Esophagus muscularis mucosa (tissue), 4 donors: ENCODE data around the gene FAM107B. TPM values are rescaled to one million over a fixed set of nuclear protein-coding genes. Genes with fewer than 3 reads are reported as not detected.

Experiments
- DNase-seq: peaks from one replicate; pipeline ENCODE4 v3.0.0-alpha.2; 2017; ENCODE audit errors: extremely low spot score
- H3K27ac ChIP-seq, 4 donors: fragments of 200-600 bp; sonication (generic); replicated peaks in 1 of 4; 1 replicate in 3 of 4; 2 replicates in 1 of 4; pipeline ENCODE4 v1.5.1; 2016 to 2019; ENCODE audit warnings: mild to moderate bottlenecking in 1 of 4
- H3K27me3 ChIP-seq, 4 donors: fragments of 200-600 bp; sonication (generic); one replicate each; pipeline versions ENCODE4 v1.5.1 to v1.6.0; 2016 to 2019
- H3K36me3 ChIP-seq, 4 donors: fragments of 200-600 bp; sonication (generic); one replicate each; pipeline ENCODE4 v1.5.1; 2016 to 2019
- H3K4me1 ChIP-seq, 4 donors: fragments of 200-600 bp; sonication (generic); one replicate each; pipeline ENCODE4 v1.5.1; 2016 to 2019
- H3K4me3 ChIP-seq, 4 donors: fragments of 200-600 bp; sonication (generic); 1 replicate in 2 of 4; 2 replicates in 2 of 4; pipeline ENCODE4 v1.5.1; 2016 to 2019; ENCODE audit warnings: mild to moderate bottlenecking in 4 of 4, moderate library complexity in 1 of 4
- H3K9me3 ChIP-seq, 4 donors: fragments of 200-600 bp; sonication (generic); 1 replicate in 3 of 4; 2 replicates in 1 of 4; pipeline ENCODE4 v1.5.1; 2016 to 2019
- EP300 ChIP-seq: sonication (generic); formaldehyde crosslinking; IDR thresholded peaks from one replicate; pipeline ENCODE4 v1.6.1; 2017; ENCODE audit warnings: antibody characterized with exemption
- POLR2A ChIP-seq: fragments of 450-650 bp; IDR thresholded peaks from one replicate; pipeline ENCODE4 v1.6.1; 2017; ENCODE audit warnings: antibody characterized with exemption, moderate library complexity, mild to moderate bottlenecking, low read depth
- POLR2AphosphoS5 ChIP-seq, 2 donors: sonication (generic); formaldehyde crosslinking; IDR thresholded peaks; one replicate each; pipeline ENCODE4 v1.6.1; 2017; ENCODE audit warnings: antibody characterized with exemption in 2 of 2
- WGBS: methylation state at CpG from one replicate; pipeline ENCODE4 v1.1.5; 2018; 5-methylcytosine and 5-hydroxymethylcytosine counted together
- intact Hi-C: fragments of 100-400 bp; cut with DNase I; formaldehyde crosslinking; loops from one replicate; pipeline ENCODE4 v1.15.1; 2023
- total RNA-seq, 4 donors: library from RNA; depleted of rRNA; stranded (reverse); fragments of >200 nt; gene quantifications; one replicate each; pipeline versions ENCODE4 v1.1.0 to v1.2.1, GENCODE V29; 2016
- TF ChIP-seq, protein P1 (sequence below), 3 experiments: fragments of 200-600 bp in 2 of 3; fragments of 450-650 bp in 1 of 3; sonication (generic) in 2 of 3; IDR thresholded peaks; one replicate each; pipeline ENCODE4 v1.5.1; 2017 to 2019; ENCODE audit warnings: antibody characterized with exemption in 3 of 3, mild to moderate bottlenecking in 2 of 3, moderate library complexity in 1 of 3

The FAM107B gene
- total RNA-seq, 4 donors from 2014 or later: 7.5 to 14.1 (median 9.4) TPM

DNA sequence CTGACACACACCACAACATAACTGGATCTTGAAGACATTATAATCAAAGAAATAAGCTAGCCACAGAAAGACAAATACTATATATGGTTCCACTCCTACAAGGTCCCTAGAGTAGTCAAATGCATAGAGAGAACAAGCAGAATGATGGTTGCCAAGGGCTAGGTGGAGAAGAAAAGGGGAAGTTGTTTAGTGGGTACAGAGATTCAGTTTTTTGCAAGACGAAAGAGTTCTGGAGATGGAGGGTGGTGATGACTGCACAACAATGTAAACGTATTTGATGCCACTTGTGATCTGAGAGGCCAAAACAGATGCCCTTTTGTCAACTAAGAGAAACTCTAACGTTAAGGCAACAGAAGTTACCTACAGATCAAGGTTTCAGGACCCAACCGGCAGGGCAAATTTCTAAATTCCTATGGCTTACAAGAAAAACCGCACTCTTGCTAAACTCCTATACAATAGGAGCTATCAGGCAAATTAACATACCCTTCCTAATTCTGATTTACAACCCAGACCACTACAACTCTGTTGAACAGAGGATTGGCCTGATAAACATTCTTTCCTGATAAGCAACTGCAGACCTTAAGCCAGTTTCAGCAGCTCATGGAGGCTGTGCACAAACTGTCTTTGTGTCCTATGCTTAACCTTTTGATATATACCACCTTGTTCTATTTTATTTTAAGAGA lies 69.0 kb downstream of the FAM107B start:
- DNase-seq: no peak
- TF ChIP-seq POLR2A: no peak
- TF ChIP-seq EP300: no peak
- TF ChIP-seq, protein P1, sequence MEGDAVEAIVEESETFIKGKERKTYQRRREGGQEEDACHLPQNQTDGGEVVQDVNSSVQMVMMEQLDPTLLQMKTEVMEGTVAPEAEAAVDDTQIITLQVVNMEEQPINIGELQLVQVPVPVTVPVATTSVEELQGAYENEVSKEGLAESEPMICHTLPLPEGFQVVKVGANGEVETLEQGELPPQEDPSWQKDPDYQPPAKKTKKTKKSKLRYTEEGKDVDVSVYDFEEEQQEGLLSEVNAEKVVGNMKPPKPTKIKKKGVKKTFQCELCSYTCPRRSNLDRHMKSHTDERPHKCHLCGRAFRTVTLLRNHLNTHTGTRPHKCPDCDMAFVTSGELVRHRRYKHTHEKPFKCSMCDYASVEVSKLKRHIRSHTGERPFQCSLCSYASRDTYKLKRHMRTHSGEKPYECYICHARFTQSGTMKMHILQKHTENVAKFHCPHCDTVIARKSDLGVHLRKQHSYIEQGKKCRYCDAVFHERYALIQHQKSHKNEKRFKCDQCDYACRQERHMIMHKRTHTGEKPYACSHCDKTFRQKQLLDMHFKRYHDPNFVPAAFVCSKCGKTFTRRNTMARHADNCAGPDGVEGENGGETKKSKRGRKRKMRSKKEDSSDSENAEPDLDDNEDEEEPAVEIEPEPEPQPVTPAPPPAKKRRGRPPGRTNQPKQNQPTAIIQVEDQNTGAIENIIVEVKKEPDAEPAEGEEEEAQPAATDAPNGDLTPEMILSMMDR (IDR thresholded peaks at IDR 0.05): no peak
- no peak for TF ChIP-seq POLR2AphosphoS5 (IDR thresholded peaks at IDR 0.05)

DNA sequence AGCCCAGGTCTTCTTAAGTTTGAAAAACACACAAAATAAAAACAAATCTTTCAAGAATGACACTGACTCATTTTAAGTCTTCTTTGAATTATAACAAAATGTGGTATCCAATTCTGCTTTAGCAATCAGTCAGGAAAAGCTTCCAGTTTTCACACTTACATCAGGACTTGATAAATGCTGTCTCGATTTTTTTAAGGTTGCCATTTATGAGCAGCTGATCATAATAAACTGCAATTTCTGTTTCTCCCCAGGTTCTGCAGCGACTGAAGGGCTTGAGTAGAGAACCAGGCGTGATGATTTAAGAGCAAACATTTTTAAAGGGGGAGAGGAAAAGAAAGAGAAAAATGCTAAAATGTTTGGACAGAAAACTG lies 71.1 kb downstream of the FAM107B start:
- WGBS: 90% methylated on average over 3 of the region's 3 CpGs
- TF ChIP-seq POLR2AphosphoS5 (IDR thresholded peaks at IDR 0.05) (no peak), POLR2A (no peak), EP300 (no peak)
- TF ChIP-seq, protein P1 (IDR thresholded peaks at IDR 0.05): no peak

More for the DNA sequence above, 69.0 kb downstream of the FAM107B start:
- Histone ChIP-seq H3K9me3 (no peaks in the 10 kb centered on the region), H3K4me1 (no peaks in the 10 kb centered on the region), H3K36me3 (no peaks in the 10 kb centered on the region), H3K4me3 (no peak overlapping the region), H3K27ac (no peak overlapping the region), H3K27me3 (no peaks in the 10 kb centered on the region)
- intact Hi-C loops: no loop called here
- WGBS: 60% methylated on average over 5 of the region's 5 CpGs

DNA sequence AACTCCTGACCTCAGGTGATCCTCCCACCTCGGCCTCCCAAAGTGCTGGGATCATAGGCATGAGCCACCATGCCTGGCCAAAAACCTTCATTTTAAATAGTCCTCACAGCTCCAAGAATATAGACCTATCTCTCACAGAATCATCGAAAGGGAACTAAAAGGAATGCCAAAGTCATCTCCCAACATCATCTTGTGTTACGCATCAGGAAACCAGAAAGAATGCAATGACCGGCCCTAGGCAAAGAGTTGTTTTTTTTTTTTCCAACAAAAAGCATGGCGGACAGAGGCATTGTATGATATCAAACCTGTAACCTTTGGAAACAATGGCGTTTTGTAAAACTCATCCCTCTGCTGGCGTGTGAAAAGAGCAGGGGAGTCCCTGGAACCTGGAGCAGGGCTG lies 73.2 kb downstream of the FAM107B start:
- intact Hi-C loops: no loop called here
- 90% methylated on average over 7 of the region's 7 CpGs for WGBS
- H3K27me3 ChIP-seq: no peaks in the 10 kb centered on the region
- no peak for TF ChIP-seq POLR2AphosphoS5 (IDR thresholded peaks at IDR 0.05)
- TF ChIP-seq, protein P1 (IDR thresholded peaks at IDR 0.05): no peak
- no peak for TF ChIP-seq POLR2A
- TF ChIP-seq EP300: no peak
- no peaks in the 10 kb centered on the region for H3K9me3 ChIP-seq
- H3K4me3 ChIP-seq: no peak overlapping the region
- no peak overlapping the region for H3K27ac ChIP-seq
- H3K36me3 ChIP-seq: no peaks in the 10 kb centered on the region
- H3K4me1 ChIP-seq: peaks cover 0 to 5% (median 0%) of the 10 kb centered on the region in 4 donors
- no peak for DNase-seq

More for the DNA sequence above, 71.1 kb downstream of the FAM107B start:
- H3K36me3 ChIP-seq: no peaks in the 10 kb centered on the region
- no peak overlapping the region for H3K27ac ChIP-seq
- no peak for DNase-seq
- intact Hi-C loops: no loop called here
- H3K4me3 ChIP-seq: no peak overlapping the region
- no peaks in the 10 kb centered on the region for H3K27me3 ChIP-seq
- no peaks in the 10 kb centered on the region for H3K9me3 ChIP-seq
- H3K4me1 ChIP-seq: no peaks in the 10 kb centered on the region

DNA sequence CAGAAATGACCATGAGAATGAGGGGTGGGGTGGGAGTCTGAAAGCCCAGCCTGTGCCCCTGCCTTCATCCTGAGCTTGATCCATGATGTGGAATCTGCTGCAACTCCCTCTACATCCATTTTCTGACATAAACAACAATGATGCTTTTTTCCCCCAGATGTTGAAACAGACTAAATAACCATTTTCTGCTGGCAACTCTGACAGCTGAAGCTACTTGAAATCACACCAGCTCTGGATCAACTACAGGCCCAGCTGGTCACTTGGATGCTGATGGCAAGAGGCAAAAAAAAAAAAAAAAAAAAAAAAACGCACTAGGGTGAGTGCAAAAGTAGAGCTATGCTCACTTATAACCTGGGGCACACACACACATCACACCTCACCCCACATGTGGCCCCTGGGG lies 74.2 kb downstream of the FAM107B start:
- Histone ChIP-seq H3K9me3 (no peaks in the 10 kb centered on the region), H3K36me3 (no peaks in the 10 kb centered on the region), H3K27me3 (no peaks in the 10 kb centered on the region), H3K27ac (no peak overlapping the region), H3K4me1 (peaks cover 0 to 5% (median 0%) of the 10 kb centered on the region in 4 donors), H3K4me3 (no peak overlapping the region)
- intact Hi-C loops: no loop called here
- no peak for DNase-seq
- TF ChIP-seq EP300 (no peak), POLR2A (no peak), POLR2AphosphoS5 (IDR thresholded peaks at IDR 0.05) (no peak)
- TF ChIP-seq, protein P1 (IDR thresholded peaks at IDR 0.05): no peak
- WGBS: 50% methylated on average over 1 of the region's 1 CpG

DNA sequence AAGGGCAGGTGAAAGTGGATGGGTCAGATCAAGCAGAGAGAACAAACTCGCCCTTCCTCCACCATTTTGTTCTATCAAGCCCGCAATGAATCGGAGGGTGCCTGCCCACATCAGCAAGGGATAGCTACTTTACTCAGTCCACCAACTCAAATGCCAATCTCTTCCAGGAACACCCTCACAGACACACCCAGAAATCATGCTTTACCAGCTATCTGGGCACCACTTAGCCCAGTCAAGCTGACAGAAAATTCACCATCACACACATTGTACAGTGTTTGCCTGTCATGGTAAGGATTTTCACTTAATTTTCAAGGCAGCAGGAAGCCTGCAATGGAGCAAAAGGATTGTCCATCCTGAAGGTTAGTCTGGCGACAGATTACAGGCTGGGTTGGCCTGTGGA lies 75.2 kb downstream of the FAM107B start:
- Histone ChIP-seq H3K9me3 (no peaks in the 10 kb centered on the region), H3K36me3 (no peaks in the 10 kb centered on the region), H3K27me3 (no peaks in the 10 kb centered on the region), H3K27ac (no peak overlapping the region), H3K4me3 (no peak overlapping the region), H3K4me1 (peaks cover 0 to 5% (median 0%) of the 10 kb centered on the region in 4 donors)
- WGBS: 100% methylated on average over 4 of the region's 4 CpGs
- no peak for DNase-seq
- TF ChIP-seq POLR2A (no peak), EP300 (no peak), POLR2AphosphoS5 (IDR thresholded peaks at IDR 0.05) (no peak)
- TF ChIP-seq, protein P1 (IDR thresholded peaks at IDR 0.05): no peak
- intact Hi-C loops: no loop called here
